ENCODE data around the gene PRRT4. TPM values are rescaled to one million over a fixed set of nuclear protein-coding genes. Genes with fewer than 3 reads are reported as not detected.

PRRT4 gene
- total and polyA plus RNA-seq, 2 of the 13 experiments (the other 11 are each of a cell fraction or from before 2014, with no cell fraction given): not detected

DNA sequence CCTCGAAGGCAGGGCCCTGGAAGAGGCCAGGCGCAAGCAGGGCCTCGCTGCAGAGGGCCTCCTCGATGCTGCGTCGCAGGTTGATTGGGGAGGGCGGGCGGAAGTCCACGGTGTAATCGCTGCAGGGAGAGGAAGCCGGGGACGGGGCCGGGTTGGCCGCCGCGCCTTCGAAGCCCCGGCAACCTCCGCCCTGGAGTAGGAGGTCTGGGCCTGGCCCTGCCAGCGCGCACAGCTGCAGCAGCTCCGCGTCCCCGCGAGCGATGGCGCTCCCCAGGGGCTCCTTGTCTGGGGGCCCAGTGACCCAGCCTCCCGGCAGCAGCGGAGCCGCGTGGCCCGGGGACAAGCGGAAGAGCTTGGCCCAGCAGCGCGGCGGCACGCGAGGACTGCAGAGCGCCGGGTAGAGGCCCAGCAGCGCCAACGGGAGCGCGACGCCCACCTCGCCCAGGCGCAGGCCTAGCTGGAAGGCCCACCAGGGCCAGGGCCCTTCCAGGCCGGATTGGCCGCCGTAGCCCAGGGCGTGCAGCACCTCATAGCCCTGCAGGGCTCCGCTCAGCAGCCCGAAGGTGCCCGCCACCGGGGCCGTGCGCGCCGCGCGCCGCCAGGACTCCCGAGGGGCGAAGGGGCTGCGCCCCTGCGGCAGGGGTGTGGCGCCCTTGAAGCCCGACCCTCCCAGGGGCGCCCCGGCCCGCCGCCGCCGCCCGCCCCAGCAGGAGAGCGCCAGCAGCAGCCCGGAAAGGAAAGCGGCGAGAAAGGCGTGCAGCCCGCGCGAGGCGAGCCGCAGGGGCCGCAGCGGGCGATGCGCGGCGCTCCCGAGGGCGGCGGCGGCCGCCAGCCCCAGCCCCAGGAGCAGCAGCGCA, 10.0 kb downstream of the PRRT4 start:
- H2AFZ ChIP-seq (ENCODE audit: low read length): no peak overlapping the region
- no peaks in the 10 kb centered on the region for H3K79me2 ChIP-seq (ENCODE audit: insufficient read depth, low read length)
- 81% methylated on average over 25 of the region's 97 CpGs for WGBS (ENCODE audit: low lambda C conversion rate)
- H3K4me1 ChIP-seq (ENCODE audit: insufficient read depth, low read length): no peaks in the 10 kb centered on the region
- no peaks in the 10 kb centered on the region for H3K9me3 ChIP-seq (ENCODE audit: low read length)
- FAIRE-seq (no peak), DNase-seq (ENCODE audit: low spot score) (no peak), ATAC-seq (no peak)
- intact Hi-C loops (cut with micrococcal nuclease; ENCODE audit: unreplicated experiment) (no loop called here), in situ Hi-C loops (cut with HindIII; ENCODE audit: extremely low pct_ligation_motif_present, low pct_unique_long_range_greater_than_20kb) (no loop called here)
- peaks cover 5 to 26% of the 10 kb centered on the region in 2 experiments; a peak in 4 of 5 replicates for H3K27me3 ChIP-seq (ENCODE audit: control insufficient read depth in 1 of 2, insufficient read depth in 2 of 2, low read length in 2 of 2)
- ChIA-PET POLR2A (no interaction called here), CTCF (ENCODE audit: low intra/inter-chr PET ratio, low total read pairs) (interaction anchor here (2.0 kb wide), 1 partner anchor 36 kb away, joined by 8 read pairs; no protein-coding TSS in a partner anchor)
- H3K9ac ChIP-seq (ENCODE audit: insufficient read depth, low read depth, low read length): no peak overlapping the region
- TF ChIP-seq, protein P1, sequence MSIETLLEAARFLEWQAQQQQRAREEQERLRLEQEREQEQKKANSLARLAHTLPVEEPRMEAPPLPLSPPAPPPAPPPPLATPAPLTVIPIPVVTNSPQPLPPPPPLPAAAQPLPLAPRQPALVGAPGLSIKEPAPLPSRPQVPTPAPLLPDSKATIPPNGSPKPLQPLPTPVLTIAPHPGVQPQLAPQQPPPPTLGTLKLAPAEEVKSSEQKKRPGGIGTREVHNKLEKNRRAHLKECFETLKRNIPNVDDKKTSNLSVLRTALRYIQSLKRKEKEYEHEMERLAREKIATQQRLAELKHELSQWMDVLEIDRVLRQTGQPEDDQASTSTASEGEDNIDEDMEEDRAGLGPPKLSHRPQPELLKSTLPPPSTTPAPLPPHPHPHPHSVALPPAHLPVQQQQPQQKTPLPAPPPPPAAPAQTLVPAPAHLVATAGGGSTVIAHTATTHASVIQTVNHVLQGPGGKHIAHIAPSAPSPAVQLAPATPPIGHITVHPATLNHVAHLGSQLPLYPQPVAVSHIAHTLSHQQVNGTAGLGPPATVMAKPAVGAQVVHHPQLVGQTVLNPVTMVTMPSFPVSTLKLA (IDR thresholded peaks at IDR 0.05): no peak
- no peak for TF ChIP-seq FLYWCH1 (CRISPR knock-in tag; IDR thresholded peaks at IDR 0.05)
- TF ChIP-seq ZNF251 (CRISPR knock-in tag; IDR thresholded peaks at IDR 0.05): no peak
- no peak for TF ChIP-seq ZNF382 (CRISPR knock-in tag; IDR thresholded peaks at IDR 0.05; ENCODE audit: borderline replicate concordance)
- TF ChIP-seq ZNF557 (CRISPR knock-in tag; IDR thresholded peaks at IDR 0.05): no peak
- TF ChIP-seq, protein P2, sequence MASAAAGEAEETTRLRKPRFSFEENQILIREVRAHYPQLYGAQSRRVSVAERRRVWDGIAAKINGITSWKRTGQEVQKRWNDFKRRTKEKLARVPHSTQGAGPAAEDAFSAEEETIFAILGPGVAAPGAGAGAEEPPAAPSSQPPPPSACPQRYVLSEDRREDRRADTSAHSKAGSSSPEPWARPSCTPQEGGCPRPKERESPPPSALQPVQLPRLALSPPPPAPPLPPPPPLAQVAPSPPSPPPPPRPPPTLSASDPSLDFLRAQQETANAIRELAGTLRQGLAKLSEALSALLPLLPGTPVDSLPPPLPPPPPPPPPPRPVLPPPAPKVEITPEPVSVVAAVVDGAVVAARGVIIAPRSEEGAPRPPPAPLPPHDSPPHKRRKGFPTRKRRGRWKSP (CRISPR knock-in tag; IDR thresholded peaks at IDR 0.05): no peak
- no peak for TF ChIP-seq PCBP2 (optimal IDR thresholded peaks at IDR 0.05; ENCODE audit: low read depth, low read length, poor library complexity, severe bottlenecking)
- TF ChIP-seq, protein P3, sequence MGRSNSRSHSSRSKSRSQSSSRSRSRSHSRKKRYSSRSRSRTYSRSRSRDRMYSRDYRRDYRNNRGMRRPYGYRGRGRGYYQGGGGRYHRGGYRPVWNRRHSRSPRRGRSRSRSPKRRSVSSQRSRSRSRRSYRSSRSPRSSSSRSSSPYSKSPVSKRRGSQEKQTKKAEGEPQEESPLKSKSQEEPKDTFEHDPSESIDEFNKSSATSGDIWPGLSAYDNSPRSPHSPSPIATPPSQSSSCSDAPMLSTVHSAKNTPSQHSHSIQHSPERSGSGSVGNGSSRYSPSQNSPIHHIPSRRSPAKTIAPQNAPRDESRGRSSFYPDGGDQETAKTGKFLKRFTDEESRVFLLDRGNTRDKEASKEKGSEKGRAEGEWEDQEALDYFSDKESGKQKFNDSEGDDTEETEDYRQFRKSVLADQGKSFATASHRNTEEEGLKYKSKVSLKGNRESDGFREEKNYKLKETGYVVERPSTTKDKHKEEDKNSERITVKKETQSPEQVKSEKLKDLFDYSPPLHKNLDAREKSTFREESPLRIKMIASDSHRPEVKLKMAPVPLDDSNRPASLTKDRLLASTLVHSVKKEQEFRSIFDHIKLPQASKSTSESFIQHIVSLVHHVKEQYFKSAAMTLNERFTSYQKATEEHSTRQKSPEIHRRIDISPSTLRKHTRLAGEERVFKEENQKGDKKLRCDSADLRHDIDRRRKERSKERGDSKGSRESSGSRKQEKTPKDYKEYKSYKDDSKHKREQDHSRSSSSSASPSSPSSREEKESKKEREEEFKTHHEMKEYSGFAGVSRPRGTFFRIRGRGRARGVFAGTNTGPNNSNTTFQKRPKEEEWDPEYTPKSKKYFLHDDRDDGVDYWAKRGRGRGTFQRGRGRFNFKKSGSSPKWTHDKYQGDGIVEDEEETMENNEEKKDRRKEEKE (IDR thresholded peaks at IDR 0.05): no peak
- no peak for TF ChIP-seq ZNF720 (CRISPR knock-in tag; IDR thresholded peaks at IDR 0.05)
- TF ChIP-seq CBX5 (CRISPR knock-in tag; IDR thresholded peaks at IDR 0.05; ENCODE audit: borderline replicate concordance): no peak
- TF ChIP-seq KLF15 (CRISPR knock-in tag; IDR thresholded peaks at IDR 0.05; ENCODE audit: borderline replicate concordance): no peak
- no peak for TF ChIP-seq ZNF160 (CRISPR knock-in tag; IDR thresholded peaks at IDR 0.05)
- TF ChIP-seq SNAI1 (CRISPR knock-in tag; IDR thresholded peaks at IDR 0.05; ENCODE audit: borderline replicate concordance): no peak
- no peak for TF ChIP-seq PCBP1 (IDR thresholded peaks at IDR 0.05; ENCODE audit: borderline replicate concordance, low read depth, low read length)
- TF ChIP-seq SIX1 (CRISPR knock-in tag; IDR thresholded peaks at IDR 0.05; ENCODE audit: borderline replicate concordance): no peak
- no TSS peak for BruUV-seq (replicated peaks)
- H3K4me2 ChIP-seq (ENCODE audit: low read depth, low read length): no peak overlapping the region
- H3K27ac ChIP-seq (ENCODE audit: extremely low read length, insufficient read depth, low read length): no peak overlapping the region
- H3K36me3 ChIP-seq (replicated peaks in 1 of 2; ENCODE audit: control insufficient read depth in 1 of 2, insufficient read depth in 2 of 2, low read length in 2 of 2): no peaks in the 10 kb centered on the region
- H3K4me3 ChIP-seq (replicated peaks in 1 of 3; ENCODE audit: insufficient read depth in 1 of 3, low read depth in 2 of 3, low read length in 3 of 3): no peak overlapping the region
- no peaks in the 10 kb centered on the region for H4K20me1 ChIP-seq (ENCODE audit: insufficient read depth, low read length)

Measured in HepG2 (cell line).